ENCODE data around the gene TMSB4Y. TPM values are rescaled to one million over a fixed set of nuclear protein-coding genes. Genes with fewer than 3 reads are reported as not detected.

Gene TMSB4Y
- total and polyA plus RNA-seq, 2 experiments from 2014 or later = not detected

DNA sequence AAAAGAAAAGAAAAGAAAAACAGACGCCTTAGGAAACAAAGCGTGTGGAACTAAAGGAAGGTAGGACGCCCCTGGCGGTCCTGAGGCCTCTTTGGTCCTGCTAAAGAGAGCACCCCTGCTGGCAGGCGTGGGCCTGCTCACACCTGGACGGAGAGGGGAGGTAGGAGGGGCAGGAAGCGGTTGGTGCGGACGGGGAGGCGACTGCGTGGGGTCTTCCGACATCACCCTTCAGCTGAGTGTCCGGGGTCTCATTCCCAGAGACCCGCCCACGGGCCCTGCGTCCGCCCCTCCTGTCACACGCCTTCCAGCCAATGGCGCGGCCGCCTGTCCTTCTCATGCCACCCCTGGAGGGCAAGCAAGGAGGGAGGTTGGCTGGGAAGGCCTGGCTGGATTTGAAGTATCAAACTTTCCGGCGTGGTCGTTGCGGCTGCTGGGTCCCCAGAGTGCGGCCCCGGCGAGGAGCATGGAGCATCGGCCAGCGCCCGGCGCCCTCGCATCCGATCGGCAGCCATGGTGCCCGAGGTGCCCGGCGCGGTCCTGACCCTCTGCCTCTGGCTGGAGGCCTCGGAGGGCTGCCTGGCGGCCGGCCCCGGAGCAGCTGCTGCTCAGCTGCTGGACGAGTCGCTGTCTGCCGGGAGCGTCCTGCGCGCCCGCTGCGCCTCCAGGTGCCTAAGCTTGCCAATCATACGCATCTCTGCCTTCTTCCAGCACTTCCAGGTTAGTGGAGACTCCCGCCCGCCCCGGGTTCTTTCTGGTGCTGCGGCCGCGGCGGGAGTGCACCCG lies 47.8 kb downstream of the TMSB4Y start:
- Histone ChIP-seq H2AFZ (no peak overlapping the region), H3K4me2 (no peak overlapping the region), H3K9me2 (replicated peaks; ENCODE audit: insufficient read depth) (no peaks in the 10 kb centered on the region), H3K4me3 (no peak overlapping the region), H3K36me3 (replicated peaks; ENCODE audit: insufficient read depth, low read depth) (no peaks in the 10 kb centered on the region), H3K27ac (no peak overlapping the region), H4K20me1 (ENCODE audit: insufficient read depth, poor library complexity, severe bottlenecking) (no peaks in the 10 kb centered on the region), H3K4me1 (ENCODE audit: insufficient read depth) (no peaks in the 10 kb centered on the region), H3K9me3 (ENCODE audit: low read depth) (no peaks in the 10 kb centered on the region), H3K79me2 (no peaks in the 10 kb centered on the region), H3K27me3 (no peaks in the 10 kb centered on the region)
- no peak for TF ChIP-seq EZH2phosphoT487 (IDR thresholded peaks at IDR 0.05; ENCODE audit: low read depth, severe bottlenecking, unreplicated experiment)
- TF ChIP-seq, protein P1, sequence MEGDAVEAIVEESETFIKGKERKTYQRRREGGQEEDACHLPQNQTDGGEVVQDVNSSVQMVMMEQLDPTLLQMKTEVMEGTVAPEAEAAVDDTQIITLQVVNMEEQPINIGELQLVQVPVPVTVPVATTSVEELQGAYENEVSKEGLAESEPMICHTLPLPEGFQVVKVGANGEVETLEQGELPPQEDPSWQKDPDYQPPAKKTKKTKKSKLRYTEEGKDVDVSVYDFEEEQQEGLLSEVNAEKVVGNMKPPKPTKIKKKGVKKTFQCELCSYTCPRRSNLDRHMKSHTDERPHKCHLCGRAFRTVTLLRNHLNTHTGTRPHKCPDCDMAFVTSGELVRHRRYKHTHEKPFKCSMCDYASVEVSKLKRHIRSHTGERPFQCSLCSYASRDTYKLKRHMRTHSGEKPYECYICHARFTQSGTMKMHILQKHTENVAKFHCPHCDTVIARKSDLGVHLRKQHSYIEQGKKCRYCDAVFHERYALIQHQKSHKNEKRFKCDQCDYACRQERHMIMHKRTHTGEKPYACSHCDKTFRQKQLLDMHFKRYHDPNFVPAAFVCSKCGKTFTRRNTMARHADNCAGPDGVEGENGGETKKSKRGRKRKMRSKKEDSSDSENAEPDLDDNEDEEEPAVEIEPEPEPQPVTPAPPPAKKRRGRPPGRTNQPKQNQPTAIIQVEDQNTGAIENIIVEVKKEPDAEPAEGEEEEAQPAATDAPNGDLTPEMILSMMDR (IDR thresholded peaks at IDR 0.05; ENCODE audit: poor library complexity) = no peak
- no peak for TF ChIP-seq EZH2 (IDR thresholded peaks at IDR 0.05; ENCODE audit: borderline replicate concordance)
- WGBS (ENCODE audit: low lambda C conversion rate, missing lambda C conversion rate) = no CpG with 5 or more reads among the region's 60 CpGs
- DNase-seq (ENCODE audit: low spot score) = no peak

DNA sequence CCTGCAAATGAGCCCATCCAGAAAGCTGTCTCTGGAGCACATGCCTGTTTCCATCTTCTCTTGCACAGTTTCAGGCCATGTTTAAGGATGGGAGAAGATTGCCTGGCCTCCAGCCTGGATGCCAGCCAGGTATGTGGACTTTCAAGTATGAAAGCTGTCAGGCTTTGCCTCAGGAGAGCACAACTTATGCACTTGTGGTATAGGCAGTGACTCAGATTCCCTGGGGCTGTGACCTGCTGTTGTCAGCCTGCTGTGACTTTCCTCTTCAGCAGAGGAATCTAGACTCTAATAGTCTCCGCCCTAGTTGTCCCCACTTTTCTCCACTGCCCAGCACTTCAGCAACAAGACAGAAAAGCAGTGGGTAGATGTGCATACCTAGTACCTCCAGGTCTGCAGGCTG lies 51.0 kb downstream of the TMSB4Y start:
- Histone ChIP-seq H3K4me3 (no peak overlapping the region), H3K9me2 (replicated peaks; ENCODE audit: insufficient read depth) (no peaks in the 10 kb centered on the region), H3K79me2 (no peaks in the 10 kb centered on the region), H3K4me2 (no peak overlapping the region), H3K36me3 (replicated peaks; ENCODE audit: insufficient read depth, low read depth) (no peaks in the 10 kb centered on the region), H3K4me1 (ENCODE audit: insufficient read depth) (no peaks in the 10 kb centered on the region), H3K9me3 (ENCODE audit: low read depth) (no peaks in the 10 kb centered on the region), H2AFZ (no peak overlapping the region), H3K27ac (no peak overlapping the region), H3K27me3 (no peaks in the 10 kb centered on the region), H4K20me1 (ENCODE audit: insufficient read depth, poor library complexity, severe bottlenecking) (no peaks in the 10 kb centered on the region)
- TF ChIP-seq EZH2 (IDR thresholded peaks at IDR 0.05; ENCODE audit: borderline replicate concordance) (no peak), EZH2phosphoT487 (IDR thresholded peaks at IDR 0.05; ENCODE audit: low read depth, severe bottlenecking, unreplicated experiment) (no peak)
- TF ChIP-seq, protein P1 (IDR thresholded peaks at IDR 0.05; ENCODE audit: poor library complexity) = no peak
- DNase-seq (ENCODE audit: low spot score) = no peak
- no CpG with 5 or more reads among the region's 1 CpG for WGBS (ENCODE audit: low lambda C conversion rate, missing lambda C conversion rate)

Other genes starting within 250 kb of the TMSB4Y start
- gene UTY, start 223.9 kb upstream of the TMSB4Y start, total RNA-seq = not detected in 2 replicates
- not detected in 2 replicates for gene UTY, start 223.9 kb upstream of the TMSB4Y start, polyA plus RNA-seq

Data from hepatocyte (in vitro differentiated cells).